GM19397 (cell line): ENCODE measurements around the gene ZNF592.

Source experiments
- ATAC-seq: cut with Tn5 transposase; IDR thresholded peaks from one replicate; pipeline ENCODE4 v1.9.1; 2021; ENCODE audit warnings: mild to moderate bottlenecking, moderate library complexity; ENCODE audit not compliant: unreplicated experiment

Gene ZNF592

DNA sequence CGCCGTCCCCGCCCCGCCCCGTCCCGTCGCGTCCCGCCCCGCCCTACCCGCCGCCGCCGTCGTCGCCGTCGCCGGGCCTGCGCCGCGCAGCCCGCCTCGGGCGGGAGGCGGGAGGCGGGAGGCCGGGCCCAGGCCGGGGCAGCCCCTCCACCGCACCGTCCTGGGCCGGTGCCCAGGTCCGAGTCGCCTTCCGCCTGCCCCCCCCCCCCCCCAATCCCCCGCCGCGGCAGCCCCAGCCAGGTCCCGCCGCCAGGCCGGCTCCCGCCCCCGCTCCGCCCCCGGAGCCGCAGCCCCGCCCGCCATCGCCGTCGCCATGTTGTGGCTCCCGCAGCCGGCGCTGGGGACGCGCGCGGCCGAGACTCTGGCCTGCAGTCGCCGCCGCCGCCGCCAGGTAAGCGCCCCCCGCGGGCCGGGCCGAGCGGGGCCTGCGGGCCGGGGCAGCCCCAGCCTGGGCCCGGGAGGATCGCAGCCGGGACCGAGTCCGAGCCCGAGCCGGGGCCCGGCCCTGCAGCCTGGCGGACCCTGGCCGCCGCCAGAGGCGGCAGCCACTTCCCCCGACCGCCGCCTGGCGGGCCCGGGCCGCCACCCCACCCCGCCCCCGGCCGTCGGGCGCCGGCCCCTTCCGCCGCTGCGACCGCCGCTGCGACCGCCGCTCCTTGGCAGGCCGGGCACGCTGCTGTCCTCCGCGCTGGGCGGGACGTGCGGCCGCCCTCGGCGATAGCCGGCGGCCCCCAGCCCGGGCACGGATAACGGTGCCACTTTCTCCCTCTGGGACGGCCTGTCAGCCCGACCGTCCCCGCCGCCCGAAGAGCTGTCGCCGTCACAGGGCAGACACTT lies at the start of gene ZNF592:
Gene ZNF592, plus strand, starts transcription at position 319 of the 837 bp plus-strand sequence. CDS start 34,084 bp downstream, outside the sequence.
- ATAC-seq, result peak; percentile 64

GRCh38 chr15:84699538-84700191 lies 48.7 kb upstream of the ZNF592 start:
- no peak for ATAC-seq

DNA sequence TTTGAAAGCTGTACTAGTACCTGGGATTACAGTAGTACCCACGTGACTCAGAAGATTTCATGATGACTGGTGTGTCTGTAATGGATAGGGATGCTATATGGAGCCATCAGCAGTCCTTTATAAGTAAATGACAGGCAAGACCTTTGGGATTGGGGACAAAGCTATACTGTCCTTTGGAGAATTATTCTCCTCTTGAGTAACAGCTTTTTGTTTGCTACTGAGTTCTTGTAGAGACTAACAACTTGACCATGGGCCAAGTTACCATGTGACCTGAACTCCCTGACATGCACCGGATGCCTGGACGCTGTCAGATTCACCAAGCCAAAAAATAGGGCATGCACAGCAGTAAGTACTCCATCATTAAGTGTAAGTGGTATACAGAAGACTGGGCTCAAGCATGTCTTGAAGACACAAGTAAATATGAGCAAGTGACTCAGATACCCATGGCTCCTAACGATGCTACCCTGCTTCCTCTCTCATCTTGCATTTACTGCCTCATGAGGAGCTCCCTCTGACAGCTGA lies 45.4 kb upstream of the ZNF592 start:
- ATAC-seq, result no peak

GRCh38 chr15:84703808-84704207 lies 44.6 kb upstream of the ZNF592 start:
- no peak for ATAC-seq

GRCh38 chr15:84714372-84714771 lies 34.0 kb upstream of the ZNF592 start:
- no peak for ATAC-seq

DNA sequence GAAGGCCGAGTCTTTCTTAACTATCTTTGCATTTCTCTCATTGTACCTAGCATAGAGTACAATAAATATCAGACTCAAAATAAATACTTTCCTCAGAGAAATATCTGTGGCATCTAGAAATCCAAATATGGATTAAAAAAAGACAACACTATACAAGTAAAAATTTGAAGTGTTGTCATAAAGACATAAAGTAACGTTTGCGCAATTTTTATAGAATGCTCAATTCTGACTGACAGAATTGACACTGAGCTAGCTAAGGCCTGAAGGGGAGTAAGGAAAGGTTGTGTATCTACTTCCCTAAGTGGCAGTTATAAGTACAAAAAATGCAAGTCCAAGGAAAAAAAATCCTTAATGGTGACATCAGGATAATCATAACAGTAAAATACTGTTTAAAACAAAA lies 33.6 kb upstream of the ZNF592 start:
- ATAC-seq, result no peak

- peak; percentile 1 for ATAC-seq
Measured at GRCh38 chr15:84715441-84716035, 32.9 kb upstream of the ZNF592 start.

DNA sequence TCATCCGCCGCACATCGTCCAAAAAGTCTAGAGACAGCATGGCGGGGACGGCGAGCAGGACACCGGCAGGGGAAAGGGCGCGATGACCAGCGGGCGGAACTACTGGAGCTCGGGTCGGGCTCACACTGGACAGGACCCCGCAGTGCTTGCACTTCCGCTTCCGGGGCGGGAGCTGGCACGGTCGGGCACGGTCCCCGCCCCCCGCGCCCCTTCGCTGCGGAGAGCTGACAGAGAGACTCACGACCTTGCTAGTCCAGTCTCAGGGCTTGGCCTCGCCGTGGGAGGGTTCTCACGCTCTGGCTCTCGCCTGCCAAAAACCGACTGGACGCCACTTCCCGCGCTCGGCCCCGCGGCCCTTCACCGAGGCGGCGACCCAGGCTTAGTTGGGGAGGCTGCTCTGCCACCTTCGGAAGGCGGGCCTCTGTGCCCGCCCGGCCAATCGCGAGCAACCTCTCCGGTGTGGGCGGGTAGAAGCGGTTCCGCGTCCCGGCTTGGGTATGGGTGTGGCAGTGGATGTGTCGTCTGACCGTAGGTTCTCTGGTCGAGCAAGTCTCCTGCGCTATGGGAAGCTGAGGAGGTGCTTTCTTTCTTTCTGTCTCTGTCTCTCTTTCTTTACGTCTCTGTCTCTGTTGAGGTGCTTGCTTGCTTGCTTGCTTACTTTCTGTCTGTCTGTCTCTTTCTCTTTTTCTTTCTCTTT lies 32.2 kb upstream of the ZNF592 start, which contains the start of gene SEC11A:
Gene SEC11A, minus strand, starts transcription at position 104 of the 697 bp plus-strand sequence. Its CDS starts 64 bp downstream, at position 40.
- ATAC-seq, result peak; percentile 96

DNA sequence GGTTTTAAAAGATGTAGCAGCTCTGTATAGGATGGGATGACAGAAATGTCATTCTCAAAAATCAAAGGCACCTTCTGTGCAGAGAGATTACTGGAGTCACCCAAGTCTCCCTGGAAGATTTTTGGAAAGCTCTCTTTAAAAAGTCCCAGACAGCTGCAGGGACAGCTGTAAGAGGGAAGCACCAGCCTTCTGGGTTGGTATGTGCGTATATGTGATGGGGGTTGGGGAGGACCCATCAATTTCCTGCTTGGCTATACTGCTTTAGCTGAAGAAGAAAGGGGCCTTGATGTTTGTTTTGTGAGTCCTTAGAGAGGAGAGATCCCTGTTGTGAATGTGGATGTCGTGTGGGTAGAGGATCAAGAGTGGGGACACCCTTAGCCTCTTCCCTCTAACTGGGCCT lies 27.0 kb upstream of the ZNF592 start:
- no peak for ATAC-seq

DNA sequence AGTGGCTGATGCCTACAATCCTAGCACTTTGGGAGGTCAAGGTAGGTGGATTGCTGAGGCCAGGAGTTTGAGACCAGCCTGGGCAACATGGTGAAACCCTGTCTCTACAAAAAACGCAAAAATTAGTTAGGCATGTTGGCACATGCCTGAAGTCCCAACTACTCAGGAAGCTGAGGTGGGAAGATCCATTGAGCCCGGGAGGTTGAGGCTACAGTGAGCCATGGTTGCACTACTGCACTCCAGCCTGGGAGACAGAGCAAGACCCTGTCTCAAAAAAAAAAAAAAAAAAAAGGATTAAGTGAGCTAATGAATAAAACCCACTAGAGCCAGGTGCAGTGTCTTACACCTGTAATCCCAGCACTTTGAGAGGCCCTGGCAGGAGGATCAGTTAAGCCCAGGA lies 25.8 kb upstream of the ZNF592 start:
- no peak for ATAC-seq

DNA sequence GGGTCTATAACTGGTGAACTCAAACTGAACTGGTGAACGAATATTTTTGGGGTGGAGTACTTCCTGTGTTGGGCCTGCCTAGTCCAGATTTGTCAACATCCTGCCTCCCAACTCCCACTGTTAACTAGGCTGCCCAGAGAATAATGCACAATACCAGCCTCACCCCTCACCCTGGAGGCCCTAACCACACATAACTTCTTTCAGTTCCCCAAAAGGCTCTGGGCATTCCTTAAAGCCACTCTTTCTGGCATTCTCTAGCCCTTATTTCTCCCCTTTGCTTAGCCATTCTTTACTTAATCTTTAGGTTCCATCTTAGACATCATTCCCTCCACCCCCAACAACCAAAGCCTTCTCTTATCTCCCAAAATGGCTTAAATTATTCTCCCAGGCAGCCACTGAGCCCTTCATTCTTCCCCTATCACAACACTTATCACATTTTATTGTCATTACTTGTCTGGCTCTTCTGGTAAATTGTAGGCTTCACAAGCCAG lies 23.3 kb upstream of the ZNF592 start:
- peak; percentile 53 for ATAC-seq

DNA sequence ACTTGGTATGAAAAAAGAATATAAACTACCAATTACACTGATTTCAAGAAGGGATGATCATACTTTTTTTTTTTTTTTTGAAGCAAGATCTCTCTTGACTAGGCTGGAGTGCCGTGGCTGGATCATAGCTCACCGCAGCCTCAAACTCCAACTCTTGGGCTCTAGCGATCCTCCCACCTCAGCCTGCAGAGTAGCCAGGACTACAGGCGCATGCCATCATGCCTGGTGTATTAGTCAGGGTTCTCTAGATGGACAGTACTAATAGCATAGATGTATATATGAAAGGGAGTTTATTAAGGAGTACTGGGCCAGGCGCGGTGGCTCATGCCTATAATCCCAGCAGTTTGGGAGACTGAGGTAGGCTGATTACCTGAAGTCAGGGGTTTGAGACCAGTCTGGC lies 21.0 kb upstream of the ZNF592 start:
- no peak for ATAC-seq

DNA sequence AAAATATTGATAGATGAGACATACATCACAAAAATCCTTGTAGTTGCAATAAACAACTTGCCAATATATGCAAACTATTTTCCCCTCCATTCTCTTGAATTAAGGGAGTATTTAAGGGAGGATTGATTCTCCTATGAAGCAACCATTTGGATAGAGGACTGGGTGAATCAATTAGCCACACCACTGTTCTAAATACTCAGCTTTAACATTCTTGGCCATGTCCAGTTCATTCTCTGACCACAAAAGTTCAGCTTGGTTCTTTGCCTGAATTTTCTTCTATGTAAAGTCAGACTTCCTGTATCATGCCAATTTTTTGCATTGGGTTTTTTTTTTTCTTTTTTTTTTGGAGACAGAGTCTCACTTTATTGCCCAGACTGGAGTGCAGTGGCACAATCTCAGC lies 16.6 kb upstream of the ZNF592 start:
- no peak for ATAC-seq

GRCh38 chr15:84734794-84735479 lies 13.5 kb upstream of the ZNF592 start:
- ATAC-seq, result peak; percentile 59

DNA sequence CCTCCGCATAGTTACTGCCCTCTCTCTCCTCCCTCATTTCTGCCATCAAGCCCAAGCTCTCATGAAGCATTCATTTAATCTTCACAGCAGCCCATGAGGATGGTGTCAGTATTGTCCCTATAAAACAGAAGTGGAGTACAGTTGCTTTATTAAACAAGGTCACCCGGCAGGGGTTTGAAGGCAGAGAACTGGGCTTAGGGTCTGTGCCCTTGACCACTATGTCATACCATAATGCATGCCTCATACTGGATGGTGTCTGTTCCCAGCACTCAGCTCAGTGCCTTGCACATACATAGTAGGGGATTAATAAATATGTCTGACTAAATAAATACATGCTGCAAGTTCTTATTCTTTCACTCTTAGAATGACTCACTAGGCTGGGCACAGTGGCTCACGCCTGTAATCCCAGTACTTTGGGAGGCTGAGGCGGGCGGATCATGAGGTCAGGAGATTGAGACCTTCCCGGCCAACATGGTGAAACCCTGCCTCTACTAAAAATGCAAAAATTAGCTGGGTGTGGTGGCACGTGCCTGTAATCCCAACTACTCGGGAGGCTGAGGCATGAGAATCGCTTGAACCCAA lies 12.8 kb upstream of the ZNF592 start:
- ATAC-seq, result peak; percentile 30

- peak; percentile 45 for ATAC-seq
Measured at GRCh38 chr15:84736375-84736774, 12.0 kb upstream of the ZNF592 start.

DNA sequence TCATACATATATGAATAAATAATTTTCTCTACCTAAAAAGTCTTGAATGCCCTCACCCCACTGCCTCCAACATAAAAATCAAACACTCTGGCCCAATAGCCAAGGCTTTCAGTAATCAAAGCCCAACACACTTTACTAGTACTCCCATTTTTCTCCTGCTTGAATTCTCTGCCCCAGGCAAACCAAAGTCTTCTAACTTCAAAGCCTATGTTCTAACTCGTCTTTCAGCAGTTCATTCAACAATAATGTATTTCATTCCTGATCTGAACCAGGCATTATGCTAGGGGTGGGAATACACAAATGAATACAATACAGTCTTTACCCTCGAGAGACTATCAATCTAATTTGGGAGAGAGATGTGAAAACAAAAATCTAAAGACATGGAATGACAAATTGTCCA lies 11.4 kb upstream of the ZNF592 start:
- no peak for ATAC-seq

- no peak for ATAC-seq
Measured at GRCh38 chr15:84740691-84741090, 7.7 kb upstream of the ZNF592 start.

GRCh38 chr15:84741121-84741520 lies 7.3 kb upstream of the ZNF592 start:
- no peak for ATAC-seq
